ENCODE results near the gene EXOC3L4.

DNA sequence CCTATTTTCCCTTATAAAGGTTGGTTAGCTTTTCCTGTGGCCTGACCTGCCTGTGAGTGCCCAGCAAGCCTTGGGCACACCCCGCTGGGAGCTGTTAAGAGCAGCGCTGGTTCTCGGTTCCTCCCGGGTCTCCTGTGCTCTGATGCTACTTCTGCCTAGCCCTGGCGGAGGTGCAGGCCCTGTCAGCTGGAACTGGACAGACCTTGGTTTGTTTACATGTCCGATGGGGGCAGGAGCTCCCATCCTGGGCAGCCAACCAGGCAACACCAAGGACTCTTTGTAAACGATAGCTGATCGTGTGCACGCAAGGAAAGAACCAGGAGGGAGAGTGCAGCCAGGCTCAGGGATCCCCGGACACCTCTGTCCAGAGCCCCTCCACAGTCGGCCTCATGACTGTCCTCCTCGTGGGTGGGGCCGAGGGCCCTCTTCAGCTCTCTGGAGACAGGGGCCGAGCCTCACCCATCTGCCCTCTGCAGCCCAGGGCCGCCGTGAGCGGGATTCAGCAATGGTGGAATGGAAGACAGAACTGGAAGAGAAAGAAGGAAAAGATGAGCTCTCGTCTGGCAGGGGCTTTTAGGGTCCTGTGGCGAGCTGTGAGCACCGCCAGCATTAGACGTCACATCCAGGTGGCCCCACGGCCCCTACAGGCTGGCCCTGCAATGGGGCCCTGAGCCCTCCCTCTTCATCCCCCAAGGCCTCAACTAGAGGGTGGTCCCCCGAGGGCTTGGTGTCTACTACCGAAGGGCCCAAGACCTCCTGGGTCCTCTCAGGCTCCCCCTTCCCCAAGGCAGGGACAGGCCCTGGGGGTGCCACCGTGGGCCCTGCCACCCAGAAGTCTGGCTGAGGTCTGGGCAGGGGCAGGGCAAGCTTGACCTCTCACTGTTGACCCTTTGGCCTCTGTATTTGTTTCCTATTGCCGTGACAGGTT lies 41.1 kb downstream of the EXOC3L4 start:
- TF ChIP-seq POLR2A (IDR thresholded peaks at IDR 0.05) (no peak), CTCF (IDR thresholded peaks at IDR 0.05) (no peak), EP300 (IDR thresholded peaks at IDR 0.05) (no peak)
